Activated CD8-positive, alpha-beta memory T cell treated with anti-CD3 and anti-CD28 coated beads, Interleukin-2, amount 50 U/mL, for 4 hours (primary cell): ENCODE results near the gene SERTAD1.

Experiments
- DNase-seq: peaks from one replicate; pipeline ENCODE4 v3.0.0-alpha.2; 2020

The SERTAD1 gene

GRCh38 chr19:40397568-40397906 lies 28.3 kb downstream of the SERTAD1 start:
- DNase-seq = no peak

- DNase-seq = no peak
Measured at GRCh38 chr19:40396886-40397567, 28.8 kb downstream of the SERTAD1 start.

DNA sequence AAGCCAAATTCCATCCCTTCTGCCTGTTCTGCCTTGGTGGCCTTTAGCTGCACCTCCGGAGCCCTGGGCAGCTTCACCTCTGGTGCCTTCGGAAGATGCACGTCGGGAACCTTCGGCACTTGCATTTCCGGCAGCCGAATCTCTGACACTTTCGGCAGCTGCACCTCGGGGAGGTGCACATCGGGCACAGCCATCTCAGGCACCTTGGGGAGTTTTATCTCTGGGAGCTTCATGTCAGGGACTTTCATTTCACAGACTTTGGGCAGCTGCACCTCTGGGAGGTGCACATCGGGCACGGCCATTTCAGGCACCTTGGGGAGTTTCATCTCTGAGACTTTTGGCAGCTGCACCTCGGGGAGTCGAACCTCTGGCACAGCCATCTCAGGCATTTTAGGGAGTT lies 29.8 kb downstream of the SERTAD1 start:
- no peak for DNase-seq

DNA sequence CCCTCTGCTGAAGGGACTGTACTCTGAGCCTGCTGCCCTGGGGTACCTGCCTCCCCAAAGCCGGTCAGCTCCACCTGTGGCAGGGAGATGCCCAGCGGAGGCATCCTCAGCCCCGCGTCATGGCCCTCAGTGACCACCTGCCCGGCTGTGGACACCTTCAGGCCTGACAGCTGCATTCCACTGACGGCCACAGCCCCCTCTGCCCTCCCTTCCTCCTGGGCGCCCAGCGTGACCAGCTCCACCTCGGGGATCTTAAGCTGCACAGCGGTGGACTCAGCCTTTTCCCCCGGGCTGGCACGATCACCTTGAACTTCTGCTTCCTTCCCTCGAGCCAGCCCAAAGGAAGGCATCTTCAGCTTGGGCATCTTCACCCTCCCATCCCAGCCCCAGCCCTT lies 31.0 kb downstream of the SERTAD1 start:
- no peak for DNase-seq

DNA sequence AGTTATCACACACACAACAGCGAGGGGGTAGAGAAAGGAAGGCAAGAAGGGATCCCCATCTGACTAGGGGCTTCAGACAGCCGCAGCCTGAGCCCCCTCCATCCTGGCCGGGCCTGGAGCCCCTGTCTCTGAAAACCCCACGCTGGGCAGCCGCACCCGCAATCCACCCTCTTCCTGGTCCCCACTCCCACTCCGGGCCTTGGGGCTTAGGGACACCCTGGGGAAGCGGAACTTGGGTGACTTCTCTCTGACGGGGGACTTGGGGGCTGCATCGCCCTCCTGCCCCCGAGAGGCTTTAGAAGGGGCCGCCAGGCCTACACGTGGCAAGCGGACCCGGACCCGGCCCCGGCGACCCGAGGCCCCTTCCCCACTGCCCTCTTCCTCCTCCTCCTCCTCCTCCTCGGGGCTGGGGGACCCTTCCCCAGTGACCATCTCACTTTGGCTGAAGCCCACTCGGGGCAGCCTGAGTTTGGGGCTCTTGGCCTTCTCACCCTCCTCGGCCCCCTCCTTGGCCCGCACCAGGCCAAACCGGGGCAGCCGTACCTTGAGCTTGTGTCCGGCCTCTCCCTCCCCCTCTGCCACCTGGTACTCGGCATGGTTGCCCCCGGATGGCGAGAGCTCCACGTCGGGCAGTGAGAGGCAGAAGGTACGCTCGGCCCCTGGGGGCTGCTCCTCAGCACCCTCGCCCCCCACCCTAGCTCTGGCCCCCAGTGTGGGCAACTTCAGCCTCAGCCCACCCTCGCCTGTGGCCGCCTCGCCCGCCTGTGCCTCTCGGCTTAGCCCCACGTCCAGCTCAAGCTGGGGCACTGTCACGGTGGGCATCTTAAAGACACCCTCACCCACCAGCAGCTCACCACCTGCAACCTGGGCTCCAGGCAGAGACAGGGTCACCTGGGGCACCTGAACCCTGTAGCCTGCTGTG lies 31.6 kb downstream of the SERTAD1 start:
- no peak for DNase-seq

GRCh38 chr19:40392894-40393517 lies 32.8 kb downstream of the SERTAD1 start:
- DNase-seq = no peak

- no peak for DNase-seq
Measured at GRCh38 chr19:40392123-40392522, 33.7 kb downstream of the SERTAD1 start.

DNA sequence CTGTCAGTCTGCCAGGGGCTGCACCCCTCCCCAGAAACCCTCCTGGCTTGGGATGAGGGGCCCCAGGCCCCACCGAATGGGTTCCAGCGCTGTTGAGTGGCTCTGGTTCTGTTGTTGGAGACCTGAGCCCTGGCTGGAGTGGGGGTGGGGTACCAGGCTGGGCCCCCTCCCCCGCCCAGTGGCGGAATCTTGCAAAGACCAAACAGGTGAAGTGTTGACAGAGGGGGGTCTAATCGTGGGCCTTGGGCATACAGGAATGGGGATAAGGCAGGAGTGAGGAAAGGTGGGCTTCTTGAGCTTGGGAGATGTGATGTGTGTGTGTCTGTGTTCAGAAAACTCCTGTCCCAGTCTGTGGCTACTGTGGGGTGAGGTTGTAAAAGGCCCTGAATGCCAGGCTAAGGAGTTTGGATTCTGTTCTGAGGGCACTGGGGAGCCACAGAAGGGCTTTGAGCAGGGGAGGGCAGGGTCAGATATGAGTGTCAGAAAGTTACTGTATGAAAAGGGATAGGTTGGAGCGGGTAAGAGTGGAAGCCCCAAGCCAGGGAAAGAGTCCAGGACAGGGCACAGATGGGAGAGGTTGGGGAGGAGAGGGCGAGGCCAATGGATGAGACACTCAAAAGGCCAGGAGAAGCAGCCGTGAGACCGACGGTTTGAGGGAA lies 35.6 kb downstream of the SERTAD1 start, which contains the start of gene HIPK4:
Gene HIPK4 (minus strand): TSS at position 98 of the 659 bp plus-strand sequence. CDS start 279 bp downstream, outside the sequence.
- DNase-seq = no peak

GRCh38 chr19:40389404-40390083 lies 36.2 kb downstream of the SERTAD1 start:
- no peak for DNase-seq

DNA sequence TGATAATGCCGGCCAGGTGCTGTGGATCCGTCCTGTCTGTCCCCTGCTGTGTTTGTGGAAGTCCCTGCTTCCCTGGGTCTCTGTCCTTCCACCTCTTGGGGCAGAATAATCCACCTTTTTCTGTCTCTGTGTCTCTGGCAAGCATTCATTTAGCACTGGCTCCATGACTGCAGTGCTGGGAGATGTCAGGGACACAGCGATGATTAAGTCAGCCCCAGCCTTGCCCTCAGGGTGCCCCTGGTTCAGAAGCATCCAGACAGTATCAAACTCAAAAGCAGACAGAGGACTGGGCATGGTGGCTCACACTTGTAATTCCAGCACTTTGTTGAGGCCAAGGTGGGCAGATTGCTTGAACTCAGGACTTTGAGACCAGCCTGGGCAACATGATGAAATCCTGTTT lies 37.3 kb downstream of the SERTAD1 start:
- no peak for DNase-seq

DNA sequence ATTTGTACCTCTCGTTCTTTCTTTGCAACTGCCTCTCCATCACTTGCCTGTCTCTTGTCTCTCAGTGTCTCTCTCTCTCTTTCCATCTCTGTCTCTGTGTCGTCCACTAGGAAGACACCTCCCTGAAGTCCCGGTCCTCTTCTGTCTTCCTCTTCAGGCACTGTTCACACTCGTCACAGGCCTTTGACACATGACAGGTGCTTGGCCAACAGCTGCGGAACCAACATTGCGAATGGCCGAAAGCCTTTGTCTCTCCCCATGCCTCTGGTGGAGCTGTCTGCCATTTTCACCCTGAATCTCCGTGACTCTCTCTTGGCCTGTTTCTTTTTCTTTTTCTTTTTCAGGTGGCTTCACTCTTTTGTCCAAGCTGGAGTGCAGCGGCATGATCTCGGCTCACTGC lies 38.6 kb downstream of the SERTAD1 start:
- DNase-seq = no peak

- no peak for DNase-seq
Measured at GRCh38 chr19:40383668-40384248, 42.0 kb downstream of the SERTAD1 start.

- DNase-seq = no peak
Measured at GRCh38 chr19:40381321-40381720, 44.5 kb downstream of the SERTAD1 start.

- no peak for DNase-seq
Measured at GRCh38 chr19:40380199-40381037, 45.4 kb downstream of the SERTAD1 start.

GRCh38 chr19:40379446-40380198 lies 46.2 kb downstream of the SERTAD1 start:
- DNase-seq = no peak

GRCh38 chr19:40378509-40378908 lies 47.3 kb downstream of the SERTAD1 start:
- no peak for DNase-seq

GRCh38 chr19:40377876-40378385 lies 47.9 kb downstream of the SERTAD1 start:
- DNase-seq = no peak

DNA sequence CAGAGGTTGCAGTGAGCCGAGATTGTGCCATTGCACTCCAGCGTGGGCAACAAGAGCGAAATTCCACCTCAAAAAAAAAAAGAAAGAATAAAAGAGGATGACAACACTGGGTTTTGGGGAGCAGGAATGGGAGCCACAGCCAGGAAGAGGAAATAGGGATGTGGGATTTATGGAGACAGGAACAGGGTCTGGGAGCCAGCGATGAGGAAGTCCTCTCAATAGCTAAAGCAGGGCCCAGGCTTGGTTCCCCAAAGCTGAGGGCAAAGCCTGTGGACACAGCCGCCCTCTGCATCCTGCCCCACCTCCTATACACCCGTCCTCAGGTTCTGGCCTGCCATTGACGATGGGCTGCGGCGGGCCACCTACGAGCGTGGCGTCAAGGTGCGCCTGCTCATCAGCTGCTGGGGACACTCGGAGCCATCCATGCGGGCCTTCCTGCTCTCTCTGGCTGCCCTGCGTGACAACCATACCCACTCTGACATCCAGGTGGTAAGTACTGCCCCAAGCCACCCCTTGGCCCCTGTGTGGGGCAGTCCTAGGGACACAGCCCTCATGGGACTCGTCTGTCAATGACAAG lies 49.4 kb downstream of the SERTAD1 start:
- no peak for DNase-seq

DNA sequence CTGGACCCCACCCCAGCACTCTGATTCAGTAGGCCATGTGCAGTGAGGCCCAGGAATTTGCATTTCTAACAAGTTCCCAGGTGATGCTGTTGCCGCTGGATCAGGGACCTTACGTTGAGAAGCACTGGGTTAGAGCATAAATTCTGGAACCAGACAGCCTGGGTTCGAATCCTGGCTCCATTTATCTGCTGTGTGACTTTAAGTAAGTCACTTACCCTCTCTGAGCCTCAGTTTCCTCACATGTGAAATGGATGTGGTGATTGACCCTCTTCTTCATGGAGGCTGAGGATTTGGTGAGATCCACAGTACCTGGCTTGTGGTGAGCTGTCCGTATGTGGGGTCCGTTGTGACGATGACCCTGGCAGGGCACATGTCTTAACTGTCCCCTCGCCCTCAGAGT lies 51.7 kb downstream of the SERTAD1 start:
- DNase-seq = no peak

- no peak for DNase-seq
Measured at GRCh38 chr19:40371802-40372122, 54.0 kb downstream of the SERTAD1 start.
